HG02870 (cell line): ENCODE measurements around the gene MCL1.

Experiments used
- ATAC-seq: cut with Tn5 transposase; IDR thresholded peaks from one replicate; pipeline ENCODE4 v1.9.1; 2021; ENCODE audit warnings: mild to moderate bottlenecking, moderate library complexity; ENCODE audit not compliant: unreplicated experiment

Gene MCL1

GRCh38 chr1:150557813-150558212, 21.6 kb downstream of the MCL1 start:
- ATAC-seq, result no peak

GRCh38 chr1:150557065-150557600, 22.3 kb downstream of the MCL1 start:
- no peak for ATAC-seq

- no peak for ATAC-seq
Observed at GRCh38 chr1:150555971-150556865, 23.2 kb downstream of the MCL1 start.

DNA sequence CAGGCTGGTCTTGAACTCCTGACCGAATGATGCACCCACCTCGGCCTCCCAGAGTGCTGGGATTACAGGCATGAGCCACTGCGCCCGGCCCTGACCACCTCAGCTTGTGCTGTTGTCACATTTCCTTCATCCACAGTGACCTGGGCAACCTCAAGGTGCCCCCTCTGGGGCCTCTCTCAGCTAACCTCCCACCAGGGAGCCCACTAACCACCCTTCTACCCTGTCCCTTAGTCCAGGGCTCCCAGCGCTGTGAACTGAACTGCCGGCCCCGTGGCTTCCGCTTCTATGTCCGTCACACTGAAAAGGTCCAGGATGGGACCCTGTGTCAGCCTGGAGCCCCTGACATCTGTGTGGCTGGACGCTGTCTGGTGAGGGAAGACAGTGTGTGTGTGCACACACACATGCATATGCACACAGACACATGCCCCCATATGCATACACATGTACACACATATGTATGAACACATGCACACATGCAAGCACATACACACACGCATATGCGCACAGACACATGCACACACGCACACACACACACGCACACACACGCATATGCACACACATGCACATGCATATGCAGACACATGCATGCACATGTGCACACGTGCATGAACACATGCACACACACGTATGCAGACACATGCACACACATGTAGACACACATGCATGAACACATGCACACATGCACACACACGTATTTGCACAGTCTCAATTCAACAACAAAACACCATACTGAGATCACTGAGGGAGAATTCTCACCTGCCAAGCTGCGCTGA, 24.0 kb downstream of the MCL1 start:
- ATAC-seq, result no peak

- ATAC-seq, result no peak
Observed at GRCh38 chr1:150554086-150554452, 25.3 kb downstream of the MCL1 start.

DNA sequence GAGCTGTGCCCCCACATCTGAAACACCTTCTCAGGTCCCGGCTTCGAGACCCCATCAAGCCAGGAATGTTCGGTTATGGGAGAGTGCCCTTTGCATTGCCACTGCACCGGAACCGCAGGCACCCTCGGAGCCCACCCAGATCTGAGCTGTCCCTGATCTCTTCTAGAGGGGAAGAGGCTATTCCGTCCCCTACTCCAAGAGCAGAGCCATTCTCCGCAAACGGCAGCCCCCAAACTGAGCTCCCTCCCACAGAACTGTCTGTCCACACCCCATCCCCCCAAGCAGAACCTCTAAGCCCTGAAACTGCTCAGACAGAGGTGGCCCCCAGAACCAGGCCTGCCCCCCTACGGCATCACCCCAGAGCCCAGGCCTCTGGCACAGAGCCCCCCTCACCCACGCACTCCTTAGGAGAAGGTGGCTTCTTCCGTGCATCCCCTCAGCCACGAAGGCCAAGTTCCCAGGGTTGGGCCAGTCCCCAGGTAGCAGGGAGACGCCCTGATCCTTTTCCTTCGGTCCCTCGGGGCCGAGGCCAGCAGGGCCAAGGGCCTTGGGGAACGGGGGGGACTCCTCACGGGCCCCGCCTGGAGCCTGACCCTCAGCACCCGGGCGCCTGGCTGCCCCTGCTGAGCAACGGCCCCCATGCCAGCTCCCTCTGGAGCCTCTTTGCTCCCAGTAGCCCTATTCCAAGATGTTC, 25.9 kb downstream of the MCL1 start:
- ATAC-seq, result no peak

GRCh38 chr1:150552911-150553289, 26.5 kb downstream of the MCL1 start:
- no peak for ATAC-seq

- no peak for ATAC-seq
Observed at GRCh38 chr1:150552128-150552910, 27.1 kb downstream of the MCL1 start.

GRCh38 chr1:150551784-150552127, 27.7 kb downstream of the MCL1 start:
- ATAC-seq, result no peak

GRCh38 chr1:150551051-150551783, 28.2 kb downstream of the MCL1 start:
- ATAC-seq, result no peak

DNA sequence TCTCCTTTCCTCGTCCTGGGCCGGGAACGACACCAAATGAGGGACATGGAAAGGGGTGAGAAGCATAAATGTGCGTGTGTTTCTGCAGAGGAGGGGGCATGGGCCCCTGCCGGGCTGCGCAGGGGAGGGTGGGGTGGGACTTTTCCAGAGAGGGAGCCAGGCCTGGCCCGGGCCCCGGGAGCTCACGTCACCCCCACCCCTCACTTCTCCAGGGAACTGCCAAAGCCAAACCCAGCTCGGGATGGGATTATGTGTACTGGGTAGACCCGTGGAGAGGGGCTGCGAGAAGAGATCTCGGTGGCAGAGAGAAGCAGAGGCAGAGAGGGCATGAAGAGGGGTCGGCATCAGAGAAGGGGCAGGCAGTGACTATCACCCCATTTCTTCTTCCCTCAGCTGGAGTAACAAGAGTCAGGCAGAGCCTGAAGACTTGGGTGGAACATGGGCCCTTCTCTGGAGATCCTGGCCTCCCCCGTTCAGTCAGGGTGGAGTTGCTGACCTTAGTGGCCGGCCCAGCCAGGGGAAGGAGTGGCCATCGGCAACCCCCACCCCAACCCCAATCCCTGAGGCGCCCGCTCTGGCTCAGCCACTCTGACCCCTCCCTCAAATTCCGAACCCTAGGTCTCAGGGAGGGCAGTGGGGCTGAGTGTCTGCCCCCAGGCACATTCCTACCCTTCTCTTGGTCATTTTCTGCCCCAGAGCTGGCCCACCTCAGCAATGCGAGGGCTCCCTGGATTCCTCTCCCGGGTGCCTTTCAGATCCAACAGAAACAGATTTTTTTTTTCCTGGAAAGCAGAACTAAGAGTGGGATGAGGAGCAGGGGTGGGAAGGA, 29.0 kb downstream of the MCL1 start:
- ATAC-seq, result no peak

GRCh38 chr1:150549496-150550221, 29.8 kb downstream of the MCL1 start:
- no peak for ATAC-seq

DNA sequence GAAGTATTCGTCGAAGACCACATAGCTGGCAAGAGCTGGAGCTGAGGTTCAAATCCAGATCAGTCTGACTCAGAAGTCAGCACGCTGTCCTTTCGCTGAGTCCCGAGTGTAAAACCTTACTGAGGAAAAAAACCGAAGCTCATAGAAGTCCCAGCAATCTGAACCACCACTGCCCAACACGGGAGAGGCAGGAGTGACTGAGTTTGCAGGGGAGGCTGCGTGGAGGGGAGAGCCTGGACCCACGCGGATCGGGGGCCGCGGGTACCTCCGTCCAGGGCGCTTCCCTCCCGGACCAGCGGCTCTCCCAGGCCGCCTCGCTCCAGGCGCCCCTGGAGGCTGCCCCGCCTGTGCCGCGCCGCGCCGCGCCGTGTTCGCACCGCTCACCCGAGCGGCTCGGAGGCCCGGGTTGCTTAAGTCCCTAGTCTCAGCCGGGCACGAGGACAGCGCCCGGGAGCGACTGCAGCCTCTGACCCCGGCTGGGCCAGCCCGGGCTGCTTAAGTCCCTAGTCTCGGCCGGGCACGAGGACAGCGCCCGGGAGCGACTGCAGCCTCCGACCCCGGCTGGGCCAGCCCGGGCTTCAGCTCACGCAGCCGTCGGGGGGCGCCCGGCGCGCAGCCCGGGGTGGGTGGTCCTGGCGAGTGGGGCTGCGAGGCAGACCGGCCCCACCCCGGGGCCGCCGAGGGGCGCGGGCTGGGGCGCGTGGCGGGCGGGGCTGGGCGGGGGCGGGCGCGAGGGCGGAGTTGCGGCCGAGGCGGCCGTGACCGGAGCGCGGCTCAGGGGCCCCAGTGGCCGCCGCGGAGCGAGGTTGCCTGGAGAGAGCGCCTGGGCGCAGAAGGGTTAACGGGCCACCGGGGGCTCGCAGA, 30.5 kb downstream of the MCL1 start, which contains the start of gene ADAMTSL4:
TSS of gene ADAMTSL4 (plus strand) at position 777 of the 864 bp plus-strand sequence. CDS start 2,881 bp downstream, outside the sequence.
- ATAC-seq, result no peak

- ATAC-seq, result no peak
Observed at GRCh38 chr1:150548324-150548631, 31.1 kb downstream of the MCL1 start.

DNA sequence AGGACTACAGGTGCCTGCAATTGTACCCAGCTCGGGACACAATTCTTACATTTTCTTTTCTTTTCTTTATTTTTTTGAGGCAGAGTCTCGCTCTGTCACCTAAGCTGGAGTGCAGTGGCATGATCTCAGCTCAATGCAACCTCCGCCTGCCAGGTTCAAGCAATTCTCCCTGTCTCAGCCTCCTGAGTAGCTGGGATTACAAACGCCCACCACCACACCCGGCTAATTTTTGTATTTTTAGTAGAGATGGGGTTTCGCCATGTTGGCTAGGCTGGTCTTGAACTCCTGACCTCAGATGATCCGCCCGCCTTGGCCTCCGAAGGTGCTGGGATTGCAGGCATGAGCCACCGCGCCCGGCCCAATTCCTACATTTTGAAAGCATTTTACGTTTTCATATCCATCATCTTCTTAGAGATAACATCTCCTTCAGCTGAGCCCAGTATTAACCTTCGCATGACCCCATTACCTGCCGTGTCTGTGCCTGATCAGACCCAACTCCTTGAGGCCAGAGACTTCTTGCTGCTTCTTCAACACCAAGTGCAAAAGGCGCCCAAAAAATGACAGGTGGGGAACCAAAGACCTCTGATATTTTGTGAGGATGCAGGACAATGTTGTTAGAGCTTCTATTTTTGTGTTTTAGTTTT, 33.0 kb downstream of the MCL1 start:
- ATAC-seq, result no peak

DNA sequence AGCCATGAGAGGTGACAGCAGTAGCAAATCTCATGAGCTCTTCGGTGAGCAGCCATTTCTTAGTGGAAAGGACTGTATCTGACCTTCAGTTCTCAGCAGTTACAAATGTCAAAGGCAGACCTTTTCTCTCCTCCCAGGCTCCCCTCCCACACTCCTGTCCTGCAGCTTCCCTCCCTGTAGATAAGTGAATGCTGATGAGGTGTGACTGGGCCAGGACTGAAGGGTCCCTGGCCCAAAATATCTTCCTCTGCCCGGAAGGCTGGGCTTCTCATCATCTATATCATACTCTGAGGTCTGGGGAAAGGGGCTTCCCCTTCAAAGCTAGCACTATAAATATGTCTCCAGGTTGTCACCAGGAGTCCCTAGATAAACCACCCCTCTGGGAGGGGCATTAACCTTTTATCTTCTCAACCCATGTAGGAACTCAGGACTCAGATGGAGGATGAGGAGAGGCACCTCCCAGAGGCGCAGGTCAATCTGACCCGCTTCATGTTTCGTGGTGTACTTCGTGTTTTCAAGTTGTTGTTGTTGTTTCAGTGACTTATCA, 33.9 kb downstream of the MCL1 start:
- ATAC-seq, result no peak

GRCh38 chr1:150544204-150544603, 35.2 kb downstream of the MCL1 start:
- no peak for ATAC-seq
